HepG2 (cell line): ENCODE results near the gene TOM1L2. TPM values are rescaled to one million over a fixed set of nuclear protein-coding genes. Genes with fewer than 3 reads are reported as not detected.

Source experiments
- DMAP1 ChIP-seq: IDR thresholded peaks from 2 replicates; pipeline ENCODE4 v1.6.1; 2016
- E2F1 ChIP-seq: sonication (generic); formaldehyde crosslinking; IDR thresholded peaks from 2 replicates; pipeline ENCODE4 v1.5.0; 2020; ENCODE audit warnings: missing genetic modification reagents
- KDM2A ChIP-seq: sonication (generic); formaldehyde crosslinking; IDR thresholded peaks from 2 replicates; pipeline ENCODE4 v1.4.0; 2020; ENCODE audit warnings: low read depth, missing genetic modification reagents, borderline replicate concordance
- MEF2D ChIP-seq: sonication (generic); formaldehyde crosslinking; IDR thresholded peaks from 2 replicates; pipeline ENCODE4 v1.5.1; 2020; ENCODE audit warnings: mild to moderate bottlenecking, missing genetic modification reagents
- MXI1 ChIP-seq: IDR thresholded peaks from 3 replicates; pipeline ENCODE4 v1.6.1; 2012; ENCODE audit warnings: low read depth, low read length, inconsistent platforms, borderline replicate concordance
- NFRKB ChIP-seq: fragments of 450-650 bp; IDR thresholded peaks from 2 replicates; pipeline ENCODE4 v1.6.1; 2017
- RBM39 ChIP-seq: fragments of 200-400 bp; formaldehyde crosslinking; IDR thresholded peaks from one replicate; pipeline ENCODE4 v1.6.1; 2018; ENCODE audit warnings: antibody characterized with exemption, mild to moderate bottlenecking, low read depth, low read length; ENCODE audit not compliant: poor library complexity, severe bottlenecking
- ZBTB26 ChIP-seq: IDR thresholded peaks from 2 replicates; pipeline ENCODE4 v1.6.1; 2016; ENCODE audit warnings: missing compliant biosample characterization, missing genetic modification reagents, borderline replicate concordance
- ZBTB8A ChIP-seq: sonication (generic); formaldehyde crosslinking; IDR thresholded peaks from 2 replicates; pipeline ENCODE4 v1.4.0; 2020; ENCODE audit warnings: mild to moderate bottlenecking, low read depth, missing genetic modification reagents, borderline replicate concordance
- ZFX ChIP-seq: sonication (generic); formaldehyde crosslinking; IDR thresholded peaks from 2 replicates; pipeline ENCODE4 v1.4.0; 2020; ENCODE audit warnings: mild to moderate bottlenecking, low read depth, missing genetic modification reagents, moderate library complexity
- ZMYM3 ChIP-seq: sonication (generic); formaldehyde crosslinking; IDR thresholded peaks from 2 replicates; pipeline ENCODE4 v1.5.1; 2020; ENCODE audit warnings: mild to moderate bottlenecking, missing genetic modification reagents
- ZNF20 ChIP-seq: sonication (generic); formaldehyde crosslinking; IDR thresholded peaks from 2 replicates; pipeline ENCODE4 v1.4.0; 2020; ENCODE audit warnings: mild to moderate bottlenecking, moderate library complexity, missing genetic modification reagents
- ZNF280B ChIP-seq: sonication (generic); formaldehyde crosslinking; IDR thresholded peaks from 2 replicates; pipeline ENCODE4 v1.5.0; 2020; ENCODE audit warnings: missing genetic modification reagents, mild to moderate bottlenecking, borderline replicate concordance
- ZNF329 ChIP-seq: sonication (generic); formaldehyde crosslinking; IDR thresholded peaks from 2 replicates; pipeline ENCODE4 v1.9.0; 2021; ENCODE audit warnings: low read depth, mild to moderate bottlenecking, missing genetic modification reagents
- ZNF660 ChIP-seq: sonication (generic); formaldehyde crosslinking; IDR thresholded peaks from 2 replicates; pipeline ENCODE4 v1.5.1; 2020; ENCODE audit warnings: mild to moderate bottlenecking, low read depth, missing genetic modification reagents, borderline replicate concordance
- polyA plus RNA-seq, 8 experiments: library from polyadenylated mRNA; depleted of rRNA in 3 of 8; stranded (reverse) in 7 of 8; unstranded in 1 of 8; fragments of >200 nt; fragmentation: Illumina TruSeq in 4 of 8; extraction: Trizol in 4 of 8; gene quantifications; 2 replicates each; pipeline versions ENCODE4 v1.2.1 to v1.2.3, GENCODE V29; 2011 to 2016; ENCODE audit warnings: low read depth in 4 of 8, missing spikeins in 1 of 8, mixed read lengths in 1 of 8; ENCODE audit not compliant: insufficient read depth in 1 of 8
- total RNA-seq, 5 experiments: library from RNA; depleted of rRNA; stranded (reverse); fragments of >200 nt; fragmentation: Illumina TruSeq; extraction: Trizol; gene quantifications; 2 replicates each; pipeline ENCODE4 v1.2.3, GENCODE V29; 2016; ENCODE audit warnings: low read depth in 1 of 5
- TF ChIP-seq, protein P1 (sequence below): sonication (generic); formaldehyde crosslinking; IDR thresholded peaks from 2 replicates; pipeline ENCODE4 v1.4.0; 2020; ENCODE audit warnings: missing genetic modification reagents
- TF ChIP-seq, protein P2 (sequence below): sonication (generic); formaldehyde crosslinking; IDR thresholded peaks from 2 replicates; pipeline ENCODE4 v1.5.1; 2020; ENCODE audit warnings: mild to moderate bottlenecking, missing genetic modification reagents, moderate library complexity

Gene TOM1L2
- total and polyA plus RNA-seq, 2 of the 13 experiments (the other 11 are each of a cell fraction or from before 2014, with no cell fraction given): 4.7 to 7.4 TPM

DNA sequence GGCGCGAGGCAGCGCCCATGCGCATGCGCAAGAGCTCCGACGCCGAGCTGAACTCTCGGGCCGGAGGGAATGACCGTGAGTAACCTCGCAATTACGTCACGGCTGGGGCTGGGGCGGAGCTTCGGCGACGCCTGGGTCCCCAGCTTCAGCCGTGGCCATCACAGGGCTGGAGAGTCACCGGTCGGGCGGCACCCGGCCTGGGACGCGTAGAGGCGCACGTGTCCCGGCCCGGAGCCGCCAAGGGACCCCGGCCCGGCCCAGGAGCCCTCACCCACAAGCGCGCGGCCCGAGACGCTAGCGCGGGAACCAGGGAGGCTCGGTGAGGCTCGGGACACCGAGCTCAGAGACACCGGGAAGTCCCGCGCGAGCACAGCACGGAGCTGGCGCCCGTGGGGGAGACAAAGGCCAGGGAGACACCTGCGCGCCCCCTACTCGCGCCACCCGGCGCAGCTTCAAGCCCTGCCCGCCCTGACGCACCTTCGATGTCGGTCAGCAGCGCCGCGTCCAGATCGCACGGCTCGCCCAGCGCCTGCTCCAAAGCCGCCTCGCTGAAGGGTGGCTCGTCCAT is 135.9 kb downstream of the TOM1L2 start (continued):
- peak; percentile 63; the same call in 1 of the 2 replicates for TF ChIP-seq E2F1 (CRISPR knock-in tag)
- peak; percentile 45; the same call in 1 of the 2 replicates for TF ChIP-seq ZNF280B (CRISPR knock-in tag)
- TF ChIP-seq ZMYM3 (CRISPR knock-in tag): peak; percentile 41; the same call in 1 of the 2 replicates
- no peak for TF ChIP-seq ZBTB26 (CRISPR knock-in tag)
- peak; percentile 54 for TF ChIP-seq RBM39
- TF ChIP-seq KDM2A: peak; percentile 92
- TF ChIP-seq ZNF329: peak; percentile 70
- TF ChIP-seq ZNF660 (CRISPR knock-in tag): no peak
- TF ChIP-seq NFRKB: no peak
- TF ChIP-seq DMAP1 (CRISPR knock-in tag): peak; percentile 88; the same call in 1 of the 2 replicates
- TF ChIP-seq ZBTB8A (CRISPR knock-in tag): no peak
- TF ChIP-seq ZNF20 (CRISPR knock-in tag): no peak
- TF ChIP-seq ZFX (CRISPR knock-in tag): peak; percentile 81
- peak; percentile 92 for TF ChIP-seq MXI1
- peak; percentile 88; the same call in 1 of the 2 replicates for TF ChIP-seq MEF2D
- TF ChIP-seq, protein P1, sequence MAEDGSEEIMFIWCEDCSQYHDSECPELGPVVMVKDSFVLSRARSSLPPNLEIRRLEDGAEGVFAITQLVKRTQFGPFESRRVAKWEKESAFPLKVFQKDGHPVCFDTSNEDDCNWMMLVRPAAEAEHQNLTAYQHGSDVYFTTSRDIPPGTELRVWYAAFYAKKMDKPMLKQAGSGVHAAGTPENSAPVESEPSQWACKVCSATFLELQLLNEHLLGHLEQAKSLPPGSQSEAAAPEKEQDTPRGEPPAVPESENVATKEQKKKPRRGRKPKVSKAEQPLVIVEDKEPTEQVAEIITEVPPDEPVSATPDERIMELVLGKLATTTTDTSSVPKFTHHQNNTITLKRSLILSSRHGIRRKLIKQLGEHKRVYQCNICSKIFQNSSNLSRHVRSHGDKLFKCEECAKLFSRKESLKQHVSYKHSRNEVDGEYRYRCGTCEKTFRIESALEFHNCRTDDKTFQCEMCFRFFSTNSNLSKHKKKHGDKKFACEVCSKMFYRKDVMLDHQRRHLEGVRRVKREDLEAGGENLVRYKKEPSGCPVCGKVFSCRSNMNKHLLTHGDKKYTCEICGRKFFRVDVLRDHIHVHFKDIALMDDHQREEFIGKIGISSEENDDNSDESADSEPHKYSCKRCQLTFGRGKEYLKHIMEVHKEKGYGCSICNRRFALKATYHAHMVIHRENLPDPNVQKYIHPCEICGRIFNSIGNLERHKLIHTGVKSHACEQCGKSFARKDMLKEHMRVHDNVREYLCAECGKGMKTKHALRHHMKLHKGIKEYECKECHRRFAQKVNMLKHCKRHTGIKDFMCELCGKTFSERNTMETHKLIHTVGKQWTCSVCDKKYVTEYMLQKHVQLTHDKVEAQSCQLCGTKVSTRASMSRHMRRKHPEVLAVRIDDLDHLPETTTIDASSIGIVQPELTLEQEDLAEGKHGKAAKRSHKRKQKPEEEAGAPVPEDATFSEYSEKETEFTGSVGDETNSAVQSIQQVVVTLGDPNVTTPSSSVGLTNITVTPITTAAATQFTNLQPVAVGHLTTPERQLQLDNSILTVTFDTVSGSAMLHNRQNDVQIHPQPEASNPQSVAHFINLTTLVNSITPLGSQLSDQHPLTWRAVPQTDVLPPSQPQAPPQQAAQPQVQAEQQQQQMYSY (CRISPR knock-in tag): no peak; the same call in 1 of the 2 replicates
- TF ChIP-seq, protein P2, sequence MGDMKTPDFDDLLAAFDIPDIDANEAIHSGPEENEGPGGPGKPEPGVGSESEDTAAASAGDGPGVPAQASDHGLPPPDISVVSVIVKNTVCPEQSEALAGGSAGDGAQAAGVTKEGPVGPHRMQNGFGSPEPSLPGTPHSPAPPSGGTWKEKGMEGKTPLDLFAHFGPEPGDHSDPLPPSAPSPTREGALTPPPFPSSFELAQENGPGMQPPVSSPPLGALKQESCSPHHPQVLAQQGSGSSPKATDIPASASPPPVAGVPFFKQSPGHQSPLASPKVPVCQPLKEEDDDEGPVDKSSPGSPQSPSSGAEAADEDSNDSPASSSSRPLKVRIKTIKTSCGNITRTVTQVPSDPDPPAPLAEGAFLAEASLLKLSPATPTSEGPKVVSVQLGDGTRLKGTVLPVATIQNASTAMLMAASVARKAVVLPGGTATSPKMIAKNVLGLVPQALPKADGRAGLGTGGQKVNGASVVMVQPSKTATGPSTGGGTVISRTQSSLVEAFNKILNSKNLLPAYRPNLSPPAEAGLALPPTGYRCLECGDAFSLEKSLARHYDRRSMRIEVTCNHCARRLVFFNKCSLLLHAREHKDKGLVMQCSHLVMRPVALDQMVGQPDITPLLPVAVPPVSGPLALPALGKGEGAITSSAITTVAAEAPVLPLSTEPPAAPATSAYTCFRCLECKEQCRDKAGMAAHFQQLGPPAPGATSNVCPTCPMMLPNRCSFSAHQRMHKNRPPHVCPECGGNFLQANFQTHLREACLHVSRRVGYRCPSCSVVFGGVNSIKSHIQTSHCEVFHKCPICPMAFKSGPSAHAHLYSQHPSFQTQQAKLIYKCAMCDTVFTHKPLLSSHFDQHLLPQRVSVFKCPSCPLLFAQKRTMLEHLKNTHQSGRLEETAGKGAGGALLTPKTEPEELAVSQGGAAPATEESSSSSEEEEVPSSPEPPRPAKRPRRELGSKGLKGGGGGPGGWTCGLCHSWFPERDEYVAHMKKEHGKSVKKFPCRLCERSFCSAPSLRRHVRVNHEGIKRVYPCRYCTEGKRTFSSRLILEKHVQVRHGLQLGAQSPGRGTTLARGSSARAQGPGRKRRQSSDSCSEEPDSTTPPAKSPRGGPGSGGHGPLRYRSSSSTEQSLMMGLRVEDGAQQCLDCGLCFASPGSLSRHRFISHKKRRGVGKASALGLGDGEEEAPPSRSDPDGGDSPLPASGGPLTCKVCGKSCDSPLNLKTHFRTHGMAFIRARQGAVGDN (CRISPR knock-in tag): peak; percentile 99
